GM18861 (cell line): ENCODE data around the gene TUT1.
A peak's percentile ranks its signal among the peaks of the same experiment; 100 is the strongest.
"Not testable (repeated sequence)": the region's sequence is repeated elsewhere in the genome, so short reads cannot be mapped to it uniquely, and the experiment has no call there.

Source experiments
- ATAC-seq: cut with Tn5 transposase; IDR thresholded peaks from one replicate; pipeline ENCODE4 v1.9.1; 2021; ENCODE audit not compliant: unreplicated experiment

Gene TUT1

GRCh38 chr11:62556875-62557631 lies 34.3 kb downstream of the TUT1 start:
- no peak for ATAC-seq

DNA sequence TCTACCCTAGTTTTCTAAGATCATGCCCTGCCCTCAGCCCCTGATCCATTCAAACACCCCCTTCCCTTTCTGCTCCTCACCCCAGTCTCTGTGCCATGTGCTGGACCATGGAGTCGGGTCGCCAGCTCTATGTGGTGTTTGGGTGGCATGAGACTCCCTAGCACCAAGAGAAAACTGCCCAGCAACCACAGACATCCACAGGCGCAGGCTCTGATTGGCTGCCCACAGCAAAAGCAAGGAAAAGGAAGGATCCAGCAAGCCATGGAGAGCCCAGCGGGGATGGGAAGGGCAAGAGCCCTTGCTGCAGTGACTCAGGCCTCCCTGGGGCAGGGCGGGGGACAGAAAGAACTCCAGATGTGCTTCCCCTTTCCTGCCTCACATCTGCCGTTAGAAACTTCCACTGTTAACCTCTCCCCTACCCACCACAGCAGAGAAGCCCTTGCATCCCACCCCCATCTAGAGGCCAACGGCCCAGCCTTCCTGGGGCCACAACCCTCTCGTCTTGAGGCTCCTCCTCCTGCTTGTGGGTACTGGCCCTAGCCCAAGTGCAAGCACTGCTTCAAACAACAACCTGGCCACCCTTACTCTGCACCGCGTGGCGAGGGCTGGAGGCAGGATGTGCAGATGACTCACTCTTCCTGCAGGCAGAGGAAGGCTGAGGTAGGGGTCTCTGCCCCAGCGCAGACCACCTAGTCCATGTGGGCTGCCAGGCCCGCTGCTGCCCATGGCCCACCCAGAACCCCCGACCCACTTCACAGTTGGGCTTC lies 35.0 kb downstream of the TUT1 start:
- peak; percentile 28 for ATAC-seq

DNA sequence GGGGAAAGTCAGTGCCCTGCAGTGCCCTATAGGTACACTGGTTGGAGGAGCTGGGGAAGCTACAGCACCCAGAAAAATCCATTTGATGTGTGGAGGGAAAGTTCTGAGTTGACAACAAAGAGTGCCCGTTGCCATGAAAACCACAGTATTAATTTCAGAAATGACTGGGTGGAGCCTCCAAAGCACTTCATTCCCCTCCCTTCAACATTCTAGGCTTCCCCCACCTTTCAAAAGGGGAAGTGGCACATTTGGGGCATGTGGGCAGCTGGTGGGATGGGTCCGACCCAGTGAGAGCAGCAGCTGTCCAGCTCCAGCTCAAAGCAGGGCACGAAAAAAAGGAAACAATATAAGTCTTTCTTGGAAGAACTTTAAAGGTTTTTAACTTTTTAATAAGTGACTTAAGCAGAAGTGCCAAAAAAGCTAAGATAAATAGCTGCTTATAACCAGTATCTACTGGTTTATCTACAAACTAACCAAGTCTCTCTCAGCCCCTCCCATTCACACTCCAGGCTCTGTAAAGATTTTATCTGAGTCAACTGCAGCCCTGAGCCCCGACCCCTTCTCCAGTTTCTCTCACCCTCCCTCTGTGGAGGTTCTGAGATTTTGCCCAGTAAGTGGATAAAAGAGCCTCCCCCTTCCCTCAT lies 35.7 kb downstream of the TUT1 start:
- peak; percentile 32 for ATAC-seq

DNA sequence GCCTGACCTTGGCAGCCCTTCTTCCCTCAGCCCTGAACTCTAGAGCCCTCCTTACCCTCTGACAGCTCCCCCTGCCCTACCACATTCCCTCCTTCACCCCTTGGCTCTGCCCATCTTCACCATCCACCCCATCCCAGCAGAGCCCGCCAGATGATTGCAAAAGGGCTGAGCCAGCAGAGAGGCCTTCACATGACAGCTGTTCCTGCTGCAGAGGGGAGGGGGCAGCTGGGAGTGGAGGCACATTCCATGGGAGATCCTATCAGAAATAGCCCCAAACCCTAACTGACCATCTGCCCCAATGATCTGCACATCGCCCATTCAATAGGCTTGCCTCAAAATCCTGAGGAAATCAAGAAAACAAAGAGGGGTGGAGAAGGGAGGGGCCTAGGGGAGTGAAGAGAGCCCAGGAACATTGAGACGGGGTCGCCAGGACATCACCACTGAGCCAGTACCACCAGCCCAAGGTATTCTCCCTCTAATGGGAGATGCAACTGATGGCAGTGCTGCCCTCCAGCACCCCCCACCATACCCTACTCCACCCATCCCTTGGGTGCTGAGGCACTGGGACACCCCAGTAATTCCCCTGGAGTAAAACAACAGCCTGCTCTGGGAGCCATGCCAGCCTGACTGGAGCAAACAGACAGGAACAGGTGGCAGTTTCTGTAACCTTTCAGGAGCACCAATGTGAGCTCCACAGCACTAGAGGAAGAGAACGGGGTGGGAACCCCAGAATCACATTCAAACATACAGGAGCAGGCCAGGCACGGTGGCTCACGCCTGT lies 36.7 kb downstream of the TUT1 start:
- ATAC-seq = no peak

DNA sequence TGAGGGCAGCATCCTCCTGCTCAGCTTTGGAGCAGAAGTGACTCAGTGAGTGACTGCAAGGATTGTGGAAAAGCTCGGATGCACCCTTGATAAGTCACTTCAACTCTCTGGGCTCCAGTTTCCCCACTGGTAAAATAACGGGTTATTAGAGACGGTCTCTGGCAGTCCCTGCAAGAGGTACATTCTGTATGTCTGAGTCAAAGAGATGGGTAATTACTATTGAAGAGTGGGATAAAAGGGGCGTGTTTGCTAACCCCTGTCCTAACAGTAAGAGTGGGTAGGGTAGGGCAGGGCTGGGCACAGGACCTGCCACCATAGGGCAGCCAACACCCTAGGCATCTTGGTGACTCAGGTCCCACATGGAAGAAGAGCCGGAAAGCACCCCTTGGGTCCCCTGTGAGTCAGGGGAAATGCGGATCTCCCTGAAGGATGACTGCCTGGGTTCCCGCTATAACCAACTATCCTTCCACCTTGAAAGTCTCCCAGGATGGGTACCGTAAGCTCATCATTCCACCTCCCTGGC lies 37.4 kb downstream of the TUT1 start:
- no peak for ATAC-seq

GRCh38 chr11:62553080-62553838 lies 38.1 kb downstream of the TUT1 start:
- ATAC-seq = no peak

- no peak for ATAC-seq
Measured at GRCh38 chr11:62552485-62553079, 38.7 kb downstream of the TUT1 start.

DNA sequence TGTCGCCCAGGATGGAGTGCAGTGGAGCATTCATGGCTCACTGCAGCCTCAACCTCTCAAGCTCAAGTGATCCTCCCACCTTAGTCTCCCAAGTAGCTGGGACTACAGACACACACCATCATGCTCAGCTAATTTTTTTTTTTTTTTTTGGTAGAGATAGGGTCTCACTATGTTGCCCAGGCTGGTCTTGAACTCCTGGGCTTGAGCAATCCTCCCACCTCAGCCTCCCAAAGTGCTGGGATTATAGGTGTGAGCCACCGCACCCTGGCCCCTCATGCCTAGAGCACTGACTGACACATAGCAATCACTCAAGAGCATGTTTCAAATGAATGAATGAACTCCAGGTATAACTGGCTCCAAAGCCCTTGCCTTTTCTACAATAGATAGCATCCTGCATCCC lies 40.8 kb downstream of the TUT1 start:
- not testable (repeated sequence) for ATAC-seq

DNA sequence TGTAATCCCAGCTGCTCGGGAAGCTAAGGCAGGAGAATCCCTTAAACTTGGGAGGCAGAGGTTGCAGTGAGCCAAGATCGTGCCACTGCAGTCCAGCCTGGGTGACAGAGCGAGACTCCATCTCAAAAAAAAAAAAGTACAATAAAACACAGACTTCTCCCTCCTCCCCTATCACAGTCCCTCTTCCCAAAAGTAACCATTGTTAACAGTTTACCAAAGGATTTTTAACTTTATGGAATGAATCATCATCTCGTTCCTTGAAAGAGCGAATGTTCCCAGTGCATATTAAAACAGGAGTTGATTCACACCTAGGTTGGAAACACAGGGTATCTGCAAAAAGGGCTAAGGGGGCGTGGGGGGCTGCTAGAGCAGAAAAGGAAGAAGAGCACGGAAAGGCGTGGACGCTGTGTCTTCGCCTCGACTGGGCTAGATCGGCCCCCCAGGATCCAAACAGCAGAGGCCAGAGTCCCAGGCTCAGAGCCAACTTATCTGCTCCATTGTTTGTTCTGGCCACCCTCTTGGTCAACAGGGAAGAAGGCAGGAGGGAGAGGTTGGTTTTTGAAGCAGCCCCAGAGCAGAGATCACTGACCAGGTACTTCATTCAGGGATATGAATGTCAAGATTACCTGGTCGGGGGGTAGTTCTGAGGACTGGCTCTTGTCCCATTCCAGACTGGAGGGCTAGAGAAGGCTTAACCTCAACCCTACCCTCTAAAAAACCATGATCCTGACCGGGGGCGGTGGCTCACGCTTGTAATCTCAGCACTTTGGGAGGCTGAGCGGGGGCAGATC lies 42.6 kb downstream of the TUT1 start:
- no peak for ATAC-seq

DNA sequence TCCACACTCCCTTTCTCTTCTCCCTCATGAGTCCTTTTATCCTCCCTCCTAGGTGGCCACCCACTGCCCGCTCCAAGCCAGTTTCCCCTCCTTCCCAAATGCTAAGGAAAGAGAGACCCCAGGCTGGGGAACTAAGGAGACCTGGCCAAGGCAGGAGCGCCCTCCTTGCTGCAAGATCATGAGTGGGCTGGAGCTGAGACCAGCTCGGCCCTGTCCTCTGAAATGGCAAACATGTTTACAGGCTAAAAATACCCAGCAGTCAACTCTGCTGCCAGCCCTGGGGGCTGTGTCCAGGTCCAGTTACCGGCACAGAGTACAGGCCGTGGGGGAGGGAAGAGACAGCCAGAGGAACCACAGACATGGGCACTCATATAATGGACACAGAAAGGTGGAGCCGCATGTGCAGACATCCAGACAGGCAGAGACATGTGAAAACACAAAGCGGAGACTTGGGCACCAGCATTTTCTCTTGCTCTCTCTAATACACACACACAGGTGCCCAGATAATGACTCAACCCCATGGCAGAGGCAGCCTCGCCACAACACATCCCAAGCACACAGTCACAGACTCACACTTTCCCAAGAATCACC lies 43.5 kb downstream of the TUT1 start:
- ATAC-seq = no peak

DNA sequence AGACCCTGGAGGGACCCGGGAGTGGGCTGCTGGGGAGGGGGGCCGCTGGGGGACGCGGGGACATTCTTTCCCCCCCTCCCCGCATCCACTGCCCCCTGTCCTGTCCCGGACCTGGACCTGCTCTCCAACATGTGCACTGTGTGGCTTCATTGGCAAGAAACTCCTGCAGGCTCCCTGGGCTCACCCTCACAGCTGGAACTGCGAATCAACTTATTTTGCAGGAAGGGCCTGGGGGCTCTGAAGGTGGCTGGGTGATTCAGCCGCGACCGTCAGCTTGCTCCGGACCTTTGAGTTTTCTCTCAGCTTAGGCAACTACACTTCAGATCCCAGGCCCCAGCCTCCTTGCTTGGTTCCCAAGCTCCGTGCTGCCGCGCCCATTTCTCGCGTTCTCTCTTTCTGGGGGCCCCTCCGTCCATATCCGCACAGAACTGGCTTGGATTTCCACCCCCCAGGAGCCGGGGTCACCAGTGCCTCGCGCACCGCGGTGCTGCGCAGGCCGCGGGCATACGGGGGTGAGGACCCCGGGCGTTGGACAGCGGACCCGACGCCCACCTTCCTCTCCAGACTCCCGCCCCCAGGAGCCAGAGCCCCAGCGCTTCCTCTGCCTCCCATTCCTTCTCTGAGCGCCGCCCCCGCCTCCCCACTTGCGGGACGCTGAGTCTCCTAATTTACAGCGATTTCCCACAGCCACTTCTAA lies 44.2 kb downstream of the TUT1 start:
- ATAC-seq = no peak

GRCh38 chr11:62546244-62546928 lies 44.9 kb downstream of the TUT1 start, which contains the start of gene AHNAK:
AHNAK (minus strand) TSS chr11:62546806; CDS start chr11:62536098, 10,708 bp downstream.
- no peak for ATAC-seq

DNA sequence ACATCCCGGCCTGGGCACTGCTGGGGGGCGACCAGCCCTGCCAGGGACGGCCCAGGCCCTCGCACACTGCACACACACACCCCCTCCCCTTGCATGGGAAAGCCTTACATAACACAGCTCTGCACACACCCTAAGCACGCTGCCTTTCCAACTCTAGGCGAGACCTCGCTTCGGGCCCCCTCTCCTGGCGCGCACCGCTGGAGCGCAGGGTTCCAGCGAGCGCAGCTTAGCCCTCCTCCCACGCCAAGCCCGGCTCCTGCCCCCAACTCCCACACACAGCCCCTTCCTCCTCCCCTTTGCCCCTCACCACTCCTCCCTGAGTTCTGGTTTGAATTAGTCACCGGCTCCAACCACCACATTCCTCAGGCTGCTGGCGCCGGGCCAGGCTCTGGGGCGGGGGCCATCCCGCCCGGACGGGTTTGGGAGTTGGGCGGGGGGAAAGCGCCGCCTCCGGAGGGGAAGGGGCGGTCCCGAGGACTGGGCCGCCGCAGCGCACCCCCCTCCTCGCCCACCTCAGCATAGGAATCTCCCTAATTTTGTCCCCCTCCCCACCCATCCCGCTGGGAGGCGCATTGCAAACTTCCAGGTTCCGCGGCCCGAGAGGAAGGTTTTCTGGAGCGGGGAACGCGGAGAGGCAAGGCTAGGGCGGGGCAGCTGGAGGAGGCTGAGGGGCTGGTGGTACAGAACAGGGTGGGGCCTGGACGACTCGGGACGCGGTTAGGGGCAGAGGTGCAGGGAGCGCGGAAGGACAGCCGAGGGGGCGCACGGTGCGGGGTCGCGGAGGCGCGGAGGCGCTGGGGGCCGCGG lies 45.7 kb downstream of the TUT1 start:
- no peak for ATAC-seq

DNA sequence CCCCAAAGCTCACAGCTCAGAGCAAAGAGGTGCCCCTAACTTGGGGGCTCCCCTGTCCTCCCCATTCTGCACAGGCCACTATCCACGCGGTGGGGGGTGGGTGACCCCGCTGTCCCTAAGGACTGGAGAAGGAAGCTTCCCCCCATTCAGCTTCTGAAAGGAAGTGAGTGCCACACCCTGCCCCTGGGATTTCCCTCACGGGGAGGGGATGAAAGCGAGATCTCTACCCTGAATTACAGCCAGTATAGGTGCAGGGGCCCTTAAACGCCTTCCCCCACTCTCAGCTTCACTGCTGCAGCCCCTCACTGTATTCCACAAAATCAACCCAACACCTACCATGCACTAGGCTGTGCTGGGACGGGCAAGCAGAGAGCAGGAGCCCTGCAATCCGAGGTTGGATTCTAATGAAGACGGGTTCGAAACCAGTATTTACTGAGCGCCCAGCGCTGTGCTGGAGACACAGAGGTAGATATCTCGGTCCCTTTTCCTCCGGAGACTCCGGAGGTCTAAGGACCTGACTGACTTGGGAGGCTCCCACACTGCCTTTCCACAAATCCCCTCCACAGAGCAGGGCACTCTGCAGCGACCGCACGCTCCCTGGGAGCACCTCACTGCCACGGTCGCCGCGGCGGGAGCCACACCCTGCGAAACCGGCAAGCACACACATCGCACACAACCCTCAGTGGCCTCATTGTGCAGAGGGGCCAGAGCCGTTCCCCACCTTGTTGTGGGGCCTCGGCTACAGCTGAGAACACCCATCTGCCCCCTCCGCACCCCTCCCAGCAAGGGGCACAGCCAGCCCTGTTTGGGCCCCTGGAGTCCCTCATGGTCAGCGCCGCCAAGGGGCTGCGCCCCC lies 46.5 kb downstream of the TUT1 start:
- no peak for ATAC-seq

GRCh38 chr11:62543680-62544444 lies 47.5 kb downstream of the TUT1 start:
- ATAC-seq = no peak
